HCT116 (cell line): Measurements from ENCODE around the gene KCNIP4. TPM values are rescaled to one million over a fixed set of nuclear protein-coding genes. Genes with fewer than 3 reads are reported as not detected.
"Not testable (repeated sequence)": the region's sequence is repeated elsewhere in the genome, so short reads cannot be mapped to it uniquely, and the experiment has no call there.

Source experiments
- ATAC-seq: fragments of 200-7000 bp; cut with Tn5 transposase; 2 replicates; pipeline ENCODE4 v1.9.1; 2020; ENCODE audit warnings: mild to moderate bottlenecking, moderate library complexity
- BruUV-seq: library from RNA; stranded (reverse); fragments of 400-500 nt; replicated peaks from 2 replicates; lab custom pipeline; 2021; lab: Mats Ljungman, UMichigan
- CTCF ChIA-PET: fragments of 300-600 bp; sonication (Branson Sonifier 250); formaldehyde crosslinking; loops from one replicate; lab custom pipeline; 2021; ENCODE audit warnings: antibody characterized with exemption; lab: Charles Lee
- POLR2A ChIA-PET: fragments of 300-600, 350-600 bp; sonication (Branson Sonifier 250); formaldehyde crosslinking; loops from one replicate; lab custom pipeline; 2021; ENCODE audit warnings: antibody characterized with exemption; lab: Charles Lee
- RAD21 ChIA-PET, 2 experiments: fragments of 300-600 bp; sonication (Branson Sonifier 250); formaldehyde crosslinking; loops; one replicate each; lab custom pipeline; 2023; ENCODE audit warnings: low total read pairs in 2 of 2; ENCODE audit not compliant: uncharacterized antibody in 2 of 2, unreplicated experiment in 2 of 2, low non-redundant PET in 1 of 2; lab: Charles Lee
- DNase-seq: peaks from one replicate; pipeline ENCODE4 v3.0.0-alpha.2; 2010; ENCODE audit warnings: low read depth, low spot score
- H2AFZ ChIP-seq: fragments of 200-600 bp; shearing (Covaris generic), sonication (generic); 2 replicates; pipeline ENCODE4 v1.6.1; 2017; ENCODE audit warnings: low read depth, mixed run types, mixed read lengths, antibody characterized with exemption, low read length; ENCODE audit not compliant: poor library complexity, severe bottlenecking
- H3K27ac ChIP-seq: 2 replicates; pipeline ENCODE4 v1.5.1; 2012; ENCODE audit warnings: low read depth, low read length
- H3K27me3 ChIP-seq: fragments of 200-600 bp; sonication (generic); 2 replicates; pipeline ENCODE4 v1.6.1; 2016; ENCODE audit warnings: mixed run types, low read length, mixed read lengths; ENCODE audit not compliant: insufficient read depth
- H3K36me3 ChIP-seq, 2 experiments: fragments of 200-500 bp in 1 of 2; fragments of 200-600 bp in 1 of 2; sonication (Bioruptor generic) in 1 of 2; sonication (generic) in 1 of 2; 2 replicates each; pipeline versions ENCODE4 v1.5.1 to v1.6.1; 2014 to 2016; ENCODE audit warnings: low read length in 2 of 2, inconsistent platforms in 1 of 2, mixed read lengths in 1 of 2, mixed run types in 1 of 2; ENCODE audit not compliant: insufficient read depth in 2 of 2, control insufficient read depth in 1 of 2
- H3K4me1 ChIP-seq, 2 experiments: fragments of 200-600 bp in 1 of 2; sonication (generic) in 1 of 2; 2 replicates each; pipeline versions ENCODE4 v1.5.1 to v1.6.1; 2012 to 2017; ENCODE audit warnings: low read length in 2 of 2, inconsistent platforms in 1 of 2, mild to moderate bottlenecking in 1 of 2, mixed read lengths in 1 of 2, mixed run types in 1 of 2, moderate library complexity in 1 of 2; ENCODE audit not compliant: insufficient read depth in 2 of 2, control insufficient read depth in 1 of 2
- H3K4me2 ChIP-seq: fragments of 200-600 bp; sonication (generic); 2 replicates; pipeline ENCODE4 v1.6.1; 2017; ENCODE audit warnings: mixed run types, low read length, mixed read lengths
- H3K4me3 ChIP-seq, 2 experiments: fragments of 200-600 bp in 1 of 2; sonication (generic) in 1 of 2; replicated peaks in 1 of 2; 2 replicates each; pipeline ENCODE4 v1.5.1; 2011 to 2016; ENCODE audit warnings: low read length in 2 of 2, control low read depth in 1 of 2, low read depth in 1 of 2, mild to moderate bottlenecking in 1 of 2, mixed read lengths in 1 of 2, mixed run types in 1 of 2
- H3K79me2 ChIP-seq: fragments of 200-600 bp; sonication (generic); 2 replicates; pipeline ENCODE4 v1.6.1; 2017; ENCODE audit warnings: mild to moderate bottlenecking, mixed run types, low read length, moderate library complexity, mixed read lengths; ENCODE audit not compliant: insufficient read depth
- H3K9ac ChIP-seq: fragments of 200-600 bp; sonication (generic); 2 replicates; pipeline ENCODE4 v1.6.1; 2016; ENCODE audit warnings: low read length, mixed read lengths
- H3K9me2 ChIP-seq: fragments of 200-600 bp; sonication (generic), shearing (Covaris generic); 2 replicates; pipeline ENCODE4 v1.6.1; 2017; ENCODE audit warnings: mixed run types, mild to moderate bottlenecking, moderate library complexity; ENCODE audit not compliant: insufficient read depth
- H3K9me3 ChIP-seq, 2 experiments: fragments of 200-500 bp in 1 of 2; fragments of 200-600 bp in 1 of 2; sonication (Bioruptor generic) in 1 of 2; sonication (generic) in 1 of 2; 2 replicates each; pipeline ENCODE4 v1.6.1; 2014 to 2017; ENCODE audit warnings: low read length in 2 of 2, mixed read lengths in 2 of 2, inconsistent platforms in 1 of 2, low read depth in 1 of 2, mild to moderate bottlenecking in 1 of 2, mixed run types in 1 of 2, moderate library complexity in 1 of 2; ENCODE audit not compliant: control insufficient read depth in 1 of 2, insufficient read depth in 1 of 2
- H4K20me1 ChIP-seq: fragments of 200-600 bp; sonication (generic), shearing (Covaris generic); 2 replicates; pipeline ENCODE4 v1.6.1; 2017; ENCODE audit warnings: mixed run types, mild to moderate bottlenecking, moderate library complexity; ENCODE audit not compliant: insufficient read depth
- CBX3 ChIP-seq: IDR thresholded peaks from 2 replicates; pipeline ENCODE4 v1.6.1; 2012; ENCODE audit warnings: low read depth
- EGR1 ChIP-seq: IDR thresholded peaks from 2 replicates; pipeline ENCODE4 v1.6.1; 2012; ENCODE audit warnings: low read depth
- ELF1 ChIP-seq: IDR thresholded peaks from 2 replicates; pipeline ENCODE4 v1.6.1; 2012; ENCODE audit warnings: low read depth, borderline replicate concordance
- EZH2 ChIP-seq: fragments of 200-600 bp; sonication (generic); IDR thresholded peaks from 2 replicates; pipeline ENCODE4 v1.6.1; 2017; ENCODE audit warnings: antibody characterized with exemption, mixed run types
- FOSL1 ChIP-seq: IDR thresholded peaks from 2 replicates; pipeline ENCODE4 v1.6.1; 2012; ENCODE audit warnings: low read depth
- POLR2A ChIP-seq: IDR thresholded peaks from 2 replicates; pipeline ENCODE4 v1.7.0; 2011; ENCODE audit warnings: borderline replicate concordance; ENCODE audit not compliant: insufficient read depth, insufficient read length; ENCODE audit errors: extremely low read depth
- POLR2AphosphoS5 ChIP-seq: IDR thresholded peaks from 2 replicates; pipeline ENCODE4 v1.6.1; 2011; ENCODE audit warnings: mild to moderate bottlenecking, low read depth, low read length, moderate library complexity
- TCF7L2 ChIP-seq: IDR thresholded peaks from 2 replicates; pipeline ENCODE4 v1.7.0; 2011; ENCODE audit warnings: borderline replicate concordance, inconsistent platforms; ENCODE audit not compliant: insufficient read depth, insufficient read length; ENCODE audit errors: extremely low read depth
- intact Hi-C: fragments of 100-400 bp; cut with micrococcal nuclease; formaldehyde crosslinking; loops from 2 replicates; pipeline ENCODE4 v1.10.0; 2022
- total RNA-seq: library from RNA; stranded (reverse); gene quantifications from one replicate; pipeline ENCODE4 v1.2.1, GENCODE V29; 2021; ENCODE audit not compliant: unreplicated experiment
- TF ChIP-seq, protein P1 (sequence below), 3 experiments: fragments of 200-600 bp in 1 of 3; sonication (generic) in 1 of 3; IDR thresholded peaks in 2 of 3; conservative IDR thresholded peaks in 1 of 3; 2 replicates each; pipeline ENCODE4 v1.5.1; 2012 to 2017; ENCODE audit warnings: low read depth in 2 of 3, low read length in 2 of 3, antibody characterized with exemption in 1 of 3, borderline replicate concordance in 1 of 3, control low read depth in 1 of 3, mild to moderate bottlenecking in 1 of 3, mixed read lengths in 1 of 3, mixed run types in 1 of 3, moderate library complexity in 1 of 3; ENCODE audit not compliant: insufficient read depth in 1 of 3

Gene KCNIP4
- total RNA-seq, 1 experiment from 2014 or later, result not detected

DNA sequence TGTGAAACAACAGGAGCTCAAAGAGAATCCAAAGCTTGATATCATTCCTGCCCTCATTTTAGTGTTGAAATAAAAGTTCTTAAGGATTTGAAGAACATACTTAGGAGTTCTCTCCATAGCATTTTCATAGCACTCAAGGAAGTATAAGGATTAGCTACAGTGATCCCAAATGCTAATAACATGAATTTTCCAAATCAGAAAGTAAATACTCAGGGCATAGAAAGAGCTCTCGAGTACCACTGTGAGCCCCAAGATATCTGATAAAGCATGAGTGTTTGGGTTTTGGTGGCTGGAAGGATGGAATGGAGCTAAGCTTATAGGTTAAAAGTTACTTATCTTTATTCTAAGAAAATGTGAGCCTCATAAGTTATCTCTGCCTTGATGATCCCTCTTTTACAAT lies 584.9 kb downstream of the KCNIP4 start:
- Histone ChIP-seq H3K4me2 (no peak overlapping the region), H3K4me3 (no peak overlapping the region), H3K79me2 (no peaks in the 10 kb centered on the region), H3K9me3 (peaks cover 5 to 11% of the 10 kb centered on the region in 2 experiments; a peak in 3 of 4 replicates), H3K27ac (no peak overlapping the region), H3K9me2 (no peaks in the 10 kb centered on the region), H3K4me1 (no peaks in the 10 kb centered on the region), H3K27me3 (no peaks in the 10 kb centered on the region), H3K36me3 (no peaks in the 10 kb centered on the region), H3K9ac (no peak overlapping the region), H2AFZ (no peak overlapping the region), H4K20me1 (no peaks in the 10 kb centered on the region)
- no peak for TF ChIP-seq CBX3
- no peak for TF ChIP-seq EZH2
- TF ChIP-seq POLR2AphosphoS5, result no peak
- TF ChIP-seq POLR2A, result no peak
- no peak for TF ChIP-seq TCF7L2
- TF ChIP-seq, protein P1, sequence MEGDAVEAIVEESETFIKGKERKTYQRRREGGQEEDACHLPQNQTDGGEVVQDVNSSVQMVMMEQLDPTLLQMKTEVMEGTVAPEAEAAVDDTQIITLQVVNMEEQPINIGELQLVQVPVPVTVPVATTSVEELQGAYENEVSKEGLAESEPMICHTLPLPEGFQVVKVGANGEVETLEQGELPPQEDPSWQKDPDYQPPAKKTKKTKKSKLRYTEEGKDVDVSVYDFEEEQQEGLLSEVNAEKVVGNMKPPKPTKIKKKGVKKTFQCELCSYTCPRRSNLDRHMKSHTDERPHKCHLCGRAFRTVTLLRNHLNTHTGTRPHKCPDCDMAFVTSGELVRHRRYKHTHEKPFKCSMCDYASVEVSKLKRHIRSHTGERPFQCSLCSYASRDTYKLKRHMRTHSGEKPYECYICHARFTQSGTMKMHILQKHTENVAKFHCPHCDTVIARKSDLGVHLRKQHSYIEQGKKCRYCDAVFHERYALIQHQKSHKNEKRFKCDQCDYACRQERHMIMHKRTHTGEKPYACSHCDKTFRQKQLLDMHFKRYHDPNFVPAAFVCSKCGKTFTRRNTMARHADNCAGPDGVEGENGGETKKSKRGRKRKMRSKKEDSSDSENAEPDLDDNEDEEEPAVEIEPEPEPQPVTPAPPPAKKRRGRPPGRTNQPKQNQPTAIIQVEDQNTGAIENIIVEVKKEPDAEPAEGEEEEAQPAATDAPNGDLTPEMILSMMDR (IDR thresholded peaks at IDR 0.05 in 2 of 3, conservative IDR thresholded peaks at IDR 0.05 in 1 of 3; ENCODE audit: borderline replicate concordance in 1 of 3, insufficient read depth in 1 of 3, low read depth in 2 of 3, low read length in 2 of 3), result no peak
- TF ChIP-seq EGR1, result no peak
- no peak for TF ChIP-seq FOSL1
- no peak for TF ChIP-seq ELF1
- ATAC-seq (no peak), DNase-seq (no peak)
- ChIA-PET CTCF (no interaction called here), POLR2A (no interaction called here), RAD21 (no interaction called here)
- BruUV-seq, result no TSS peak
- intact Hi-C loops, result no loop called here

- H3K36me3 ChIP-seq, H3K79me2 ChIP-seq, BruUV-seq, H2AFZ ChIP-seq, CTCF ChIA-PET, RAD21 ChIA-PET, intact Hi-C loops, DNase-seq, H4K20me1 ChIP-seq, H3K4me1 ChIP-seq, H3K27me3 ChIP-seq, POLR2A ChIA-PET, H3K27ac ChIP-seq, H3K9ac ChIP-seq, H3K4me2 ChIP-seq, H3K4me3 ChIP-seq, ATAC-seq, H3K9me2 ChIP-seq: not testable (repeated sequence)
- H3K9me3 ChIP-seq, result peaks cover 4 to 17% of the 10 kb centered on the region in 2 experiments; a peak in 2 of 4 replicates
Observed at GRCh38 chr4:21352354-21352753, 596.2 kb downstream of the KCNIP4 start.
